CD14-positive monocyte (primary cell): ENCODE data around the gene FAM228A. TPM values are rescaled to one million over a fixed set of nuclear protein-coding genes. Genes with fewer than 3 reads are reported as not detected.

Source experiments
- DNase-seq, 3 donors: peaks; one replicate each; pipeline ENCODE4 v3.0.0-alpha.2; 2011 to 2022
- H2AFZ ChIP-seq: 2 replicates; pipeline ENCODE4 v1.6.0; 2012; ENCODE audit warnings: mild to moderate bottlenecking, low read depth, low read length, inconsistent platforms; ENCODE audit not compliant: insufficient read depth, poor library complexity, severe bottlenecking
- H3K27ac ChIP-seq, 2 donors: 1 replicate in 1 of 2; 2 replicates in 1 of 2; pipeline ENCODE4 v1.5.1; 2012 to 2013; ENCODE audit warnings: low read length in 2 of 2, control low read depth in 1 of 2, inconsistent platforms in 1 of 2, low read depth in 1 of 2, mild to moderate bottlenecking in 1 of 2
- H3K27me3 ChIP-seq, 2 donors: one replicate each; pipeline versions ENCODE4 v1.6.0 to v1.6.1; 2011 to 2013; ENCODE audit warnings: low read length in 2 of 2; ENCODE audit not compliant: control insufficient read depth in 2 of 2, insufficient read depth in 2 of 2
- H3K36me3 ChIP-seq, 2 donors: replicated peaks in 1 of 2; 1 replicate in 1 of 2; 2 replicates in 1 of 2; pipeline versions ENCODE4 v1.5.1 to v1.6.1; 2012 to 2013; ENCODE audit warnings: low read length in 2 of 2, control low read depth in 1 of 2, inconsistent platforms in 1 of 2, mild to moderate bottlenecking in 1 of 2; ENCODE audit not compliant: insufficient read depth in 2 of 2, control insufficient read depth in 1 of 2
- H3K4me1 ChIP-seq, 2 donors: 1 replicate in 1 of 2; 2 replicates in 1 of 2; pipeline versions ENCODE4 v1.5.1 to v1.6.1; 2012 to 2013; ENCODE audit warnings: low read length in 2 of 2, control low read depth in 1 of 2, inconsistent platforms in 1 of 2, mild to moderate bottlenecking in 1 of 2, moderate library complexity in 1 of 2; ENCODE audit not compliant: insufficient read depth in 2 of 2, control insufficient read depth in 1 of 2
- H3K4me2 ChIP-seq: replicated peaks from 2 replicates; pipeline ENCODE3; 2012; ENCODE audit warnings: low read length, moderate library complexity, mild to moderate bottlenecking; ENCODE audit not compliant: poor library complexity, severe bottlenecking; ENCODE audit errors: extremely low read depth
- H3K4me3 ChIP-seq, 3 experiments: fragments of 200-600 bp in 1 of 3; sonication (generic) in 1 of 3; replicated peaks in 1 of 3; 1 replicate in 2 of 3; 2 replicates in 1 of 3; pipeline ENCODE4 v1.5.1; 2011 to 2013; ENCODE audit warnings: low read length in 3 of 3, mild to moderate bottlenecking in 3 of 3, control low read depth in 2 of 3, low read depth in 2 of 3, inconsistent platforms in 1 of 3, moderate library complexity in 1 of 3
- H3K79me2 ChIP-seq: 2 replicates; pipeline ENCODE4 v1.6.0; 2012; ENCODE audit warnings: mild to moderate bottlenecking, control low read depth, inconsistent platforms, low read length, moderate library complexity; ENCODE audit not compliant: insufficient read depth
- H3K9ac ChIP-seq: 2 replicates; pipeline ENCODE4 v1.6.0; 2017; ENCODE audit warnings: low read length, mild to moderate bottlenecking; ENCODE audit not compliant: insufficient read depth, poor library complexity, severe bottlenecking
- H3K9me3 ChIP-seq, 2 donors: replicated peaks in 1 of 2; 1 replicate in 1 of 2; 2 replicates in 1 of 2; pipeline versions ENCODE4 v1.5.1 to v1.6.1; 2012 to 2013; ENCODE audit warnings: low read length in 2 of 2, control low read depth in 1 of 2; ENCODE audit not compliant: control insufficient read depth in 1 of 2, insufficient read depth in 1 of 2
- H4K20me1 ChIP-seq: 2 replicates; pipeline ENCODE4 v1.6.0; 2012; ENCODE audit warnings: mild to moderate bottlenecking, low read length, control low read depth, moderate library complexity; ENCODE audit not compliant: insufficient read depth
- H3K27ac Mint-ChIP-seq, 7 donors: one replicate each; pipeline ENCODE4 v1.8.0; 2020; ENCODE audit warnings: mild to moderate bottlenecking in 7 of 7, mixed read lengths in 7 of 7, moderate library complexity in 6 of 7, inconsistent platforms in 2 of 7
- H3K27me3 Mint-ChIP-seq, 3 donors: one replicate each; pipeline ENCODE4 v1.8.0; 2021 to 2022; ENCODE audit warnings: low read depth in 3 of 3, mild to moderate bottlenecking in 3 of 3, mixed read lengths in 3 of 3, moderate library complexity in 3 of 3, inconsistent platforms in 1 of 3
- H3K36me3 Mint-ChIP-seq, 2 donors: one replicate each; pipeline ENCODE4 v1.8.0; 2020; ENCODE audit warnings: mixed read lengths in 2 of 2, inconsistent platforms in 1 of 2, mild to moderate bottlenecking in 1 of 2
- H3K4me1 Mint-ChIP-seq: one replicate; pipeline ENCODE4 v1.8.0; 2020; ENCODE audit warnings: mild to moderate bottlenecking, mixed read lengths
- H3K4me3 Mint-ChIP-seq, 2 donors: one replicate each; pipeline ENCODE4 v1.8.0; 2020; ENCODE audit warnings: mild to moderate bottlenecking in 2 of 2, mixed read lengths in 2 of 2, moderate library complexity in 1 of 2
- H3K9me3 Mint-ChIP-seq, 7 donors: one replicate each; pipeline ENCODE4 v1.8.0; 2020 to 2022; ENCODE audit warnings: mixed read lengths in 7 of 7, mild to moderate bottlenecking in 6 of 7, moderate library complexity in 6 of 7, inconsistent platforms in 2 of 7
- WGBS: methylation state at CpG from one replicate; pipeline ENCODE4 v1.1.5; 2013; ENCODE audit warnings: missing lambda C conversion rate; ENCODE audit not compliant: insufficient coverage; 5-methylcytosine and 5-hydroxymethylcytosine counted together
- intact Hi-C, 2 donors: fragments of 100-400 bp; cut with micrococcal nuclease; formaldehyde crosslinking; loops; one replicate each; pipeline versions ENCODE4 v1.15.0 to v1.15.1; 2023
- polyA plus RNA-seq, 3 donors: library from polyadenylated mRNA; depleted of rRNA in 1 of 3; unstranded in 2 of 3; stranded (reverse) in 1 of 3; fragments of 300-500 nt in 2 of 3; fragments of >200 nt in 1 of 3; fragmentation: Illumina TruSeq in 2 of 3; gene quantifications; 1 replicate in 2 of 3; 2 replicates in 1 of 3; pipeline ENCODE4 v1.2.3, GENCODE V29; 2012 to 2021
- TF ChIP-seq, protein P1 (sequence below): fragments of 200-600 bp; IDR thresholded peaks from one replicate; pipeline ENCODE4 v1.8.0; 2022; ENCODE audit warnings: antibody characterized with exemption, mild to moderate bottlenecking

Gene FAM228A
- polyA plus RNA-seq, 3 donors: 0.09 to 0.17 TPM; not detected in 1

DNA sequence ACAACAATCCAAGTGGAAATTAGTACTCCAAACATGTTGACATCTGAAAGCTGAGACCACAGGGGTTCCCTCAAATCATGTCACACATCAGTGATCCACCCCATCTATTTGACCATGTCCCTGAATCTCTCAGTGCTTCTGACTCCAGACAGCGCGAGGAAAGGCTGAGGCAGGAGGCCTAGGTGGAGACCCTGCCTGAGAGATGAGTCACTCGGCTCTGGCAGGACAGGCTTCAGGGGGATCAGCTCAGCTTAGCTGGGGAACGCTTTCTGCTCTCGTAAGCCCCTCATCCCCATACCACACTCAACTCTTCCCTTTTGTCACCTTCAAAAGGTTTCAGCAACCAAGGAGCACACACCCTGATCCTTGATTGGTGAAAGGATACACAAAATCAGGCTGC is 5.8 kb upstream of the FAM228A start:
- intact Hi-C loops: no loop called here
- Mint-ChIP-seq H3K4me1 (peaks cover 8% of the 10 kb centered on the region), H3K27ac (no peak overlapping the region), H3K9me3 (peaks cover 0 to 2% (median 0%) of the 10 kb centered on the region in 7 donors), H3K4me3 (no peak overlapping the region), H3K36me3 (peaks cover 0 to 7% of the 10 kb centered on the region in 2 donors), H3K27me3 (peaks cover 2 to 5% (median 2%) of the 10 kb centered on the region in 3 donors)
- WGBS: 96% methylated on average over 4 of the region's 5 CpGs
- H2AFZ ChIP-seq: no peak overlapping the region
- no peak overlapping the region for H3K4me3 ChIP-seq
- DNase-seq: no peak
- no peak overlapping the region for H3K4me2 ChIP-seq
- H3K79me2 ChIP-seq: no peaks in the 10 kb centered on the region
- TF ChIP-seq, protein P1, sequence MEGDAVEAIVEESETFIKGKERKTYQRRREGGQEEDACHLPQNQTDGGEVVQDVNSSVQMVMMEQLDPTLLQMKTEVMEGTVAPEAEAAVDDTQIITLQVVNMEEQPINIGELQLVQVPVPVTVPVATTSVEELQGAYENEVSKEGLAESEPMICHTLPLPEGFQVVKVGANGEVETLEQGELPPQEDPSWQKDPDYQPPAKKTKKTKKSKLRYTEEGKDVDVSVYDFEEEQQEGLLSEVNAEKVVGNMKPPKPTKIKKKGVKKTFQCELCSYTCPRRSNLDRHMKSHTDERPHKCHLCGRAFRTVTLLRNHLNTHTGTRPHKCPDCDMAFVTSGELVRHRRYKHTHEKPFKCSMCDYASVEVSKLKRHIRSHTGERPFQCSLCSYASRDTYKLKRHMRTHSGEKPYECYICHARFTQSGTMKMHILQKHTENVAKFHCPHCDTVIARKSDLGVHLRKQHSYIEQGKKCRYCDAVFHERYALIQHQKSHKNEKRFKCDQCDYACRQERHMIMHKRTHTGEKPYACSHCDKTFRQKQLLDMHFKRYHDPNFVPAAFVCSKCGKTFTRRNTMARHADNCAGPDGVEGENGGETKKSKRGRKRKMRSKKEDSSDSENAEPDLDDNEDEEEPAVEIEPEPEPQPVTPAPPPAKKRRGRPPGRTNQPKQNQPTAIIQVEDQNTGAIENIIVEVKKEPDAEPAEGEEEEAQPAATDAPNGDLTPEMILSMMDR: no peak
- peaks cover 9% of the 10 kb centered on the region in 2 donors for H3K4me1 ChIP-seq
- H3K36me3 ChIP-seq: no peaks in the 10 kb centered on the region
- no peaks in the 10 kb centered on the region for H4K20me1 ChIP-seq
- H3K27me3 ChIP-seq: no peaks in the 10 kb centered on the region
- H3K9ac ChIP-seq: no peak overlapping the region
- no peaks in the 10 kb centered on the region for H3K9me3 ChIP-seq
- no peak overlapping the region for H3K27ac ChIP-seq

DNA sequence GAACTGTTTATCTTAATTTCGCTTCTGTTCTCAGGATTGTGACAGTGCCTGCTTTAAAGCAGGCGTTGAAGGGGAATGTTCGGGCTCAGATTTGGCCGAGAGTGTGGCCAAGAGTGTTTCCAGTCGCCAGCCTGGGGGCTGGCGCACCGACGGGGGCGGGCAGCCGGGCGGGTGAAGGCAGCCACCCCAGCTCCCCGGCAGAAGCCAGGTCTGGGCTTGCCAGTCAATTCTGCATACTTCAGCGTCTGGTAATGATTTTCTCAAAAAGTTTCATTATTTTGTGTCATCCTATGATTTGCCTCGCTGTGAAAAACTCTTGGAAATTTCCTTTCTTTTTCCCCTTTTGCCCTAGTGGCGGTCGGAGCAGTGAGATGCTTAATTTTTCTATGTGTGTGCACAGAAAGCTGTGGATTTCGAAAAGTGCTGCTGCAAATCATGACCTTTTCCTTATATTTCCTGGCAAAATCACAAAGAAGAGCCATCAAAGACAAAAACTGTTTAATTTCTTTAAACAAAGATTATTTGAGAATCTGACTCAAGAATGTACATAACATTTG is 856 bp downstream of the FAM228A start:
- Histone ChIP-seq H3K4me1 (no peaks in the 10 kb centered on the region), H3K4me2 (no peak overlapping the region), H3K27me3 (no peaks in the 10 kb centered on the region), H3K4me3 (no peak overlapping the region), H2AFZ (no peak overlapping the region), H3K9me3 (peaks cover 0 to 5% of the 10 kb centered on the region in 2 donors), H4K20me1 (no peaks in the 10 kb centered on the region), H3K36me3 (no peaks in the 10 kb centered on the region), H3K9ac (no peak overlapping the region), H3K79me2 (no peaks in the 10 kb centered on the region), H3K27ac (no peak overlapping the region)
- no peaks in the 10 kb centered on the region for H3K4me1 Mint-ChIP-seq
- intact Hi-C loops: no loop called here
- peaks cover 0 to 9% (median 4%) of the 10 kb centered on the region in 7 donors for H3K9me3 Mint-ChIP-seq
- DNase-seq: no peak
- H3K4me3 Mint-ChIP-seq: no peak overlapping the region
- H3K27me3 Mint-ChIP-seq: peaks cover 3 to 12% (median 7%) of the 10 kb centered on the region in 3 donors
- no peaks in the 10 kb centered on the region for H3K36me3 Mint-ChIP-seq
- TF ChIP-seq, protein P1: no peak
- 93% methylated on average over 13 of the region's 17 CpGs for WGBS
- H3K27ac Mint-ChIP-seq: no peak overlapping the region
